Upper lobe of left lung (tissue), 6 donors: ENCODE results near the gene COL7A1. TPM values are rescaled to one million over a fixed set of nuclear protein-coding genes. Genes with fewer than 3 reads are reported as not detected.

Source experiments
- ATAC-seq, 2 donors: fragments of 200-7000 bp; cut with Tn5 transposase; one replicate each; pipeline ENCODE4 v1.9.1; 2022; ENCODE audit warnings: mild to moderate bottlenecking in 2 of 2, moderate library complexity in 2 of 2; ENCODE audit not compliant: low FRiP score in 2 of 2
- DNase-seq, 2 donors: peaks; one replicate each; pipeline ENCODE4 v3.0.0-alpha.2; 2019 to 2020
- H3K27ac ChIP-seq, 4 donors: fragments of 200-600 bp; sonication (generic); one replicate each; pipeline ENCODE4 v1.5.1; 2016 to 2019
- H3K27me3 ChIP-seq, 4 donors: fragments of 200-600 bp; sonication (generic); one replicate each; pipeline ENCODE4 v1.5.1; 2017 to 2019
- H3K36me3 ChIP-seq, 4 donors: fragments of 200-600 bp; sonication (generic); one replicate each; pipeline ENCODE4 v1.5.1; 2016 to 2019
- H3K4me1 ChIP-seq, 4 donors: fragments of 200-600 bp; sonication (generic); one replicate each; pipeline ENCODE4 v1.5.1; 2018 to 2019
- H3K4me3 ChIP-seq, 4 donors: fragments of 200-600 bp; sonication (generic); one replicate each; pipeline ENCODE4 v1.5.1; 2017 to 2019; ENCODE audit warnings: mild to moderate bottlenecking in 2 of 4, moderate library complexity in 1 of 4
- H3K9me3 ChIP-seq, 4 donors: fragments of 200-600 bp; sonication (generic); one replicate each; pipeline ENCODE4 v1.5.1; 2018 to 2019
- EP300 ChIP-seq, 4 donors: sonication (generic); formaldehyde crosslinking; IDR thresholded peaks; one replicate each; pipeline ENCODE4 v1.5.1; 2017; ENCODE audit warnings: antibody characterized with exemption in 4 of 4, control low read depth in 2 of 4
- POLR2A ChIP-seq, 4 donors: fragments of 450-650 bp; IDR thresholded peaks; one replicate each; pipeline ENCODE4 v1.5.1; 2016 to 2017; ENCODE audit warnings: antibody characterized with exemption in 4 of 4, mild to moderate bottlenecking in 2 of 4
- POLR2AphosphoS5 ChIP-seq, 2 donors: sonication (generic); formaldehyde crosslinking; IDR thresholded peaks; one replicate each; pipeline ENCODE4 v1.5.1; 2017; ENCODE audit warnings: antibody characterized with exemption in 2 of 2
- WGBS, 2 donors: methylation state at CpG; one replicate each; pipeline ENCODE4 v1.1.5; 2017 to 2018; 5-methylcytosine and 5-hydroxymethylcytosine counted together
- total RNA-seq, 6 donors: library from RNA; depleted of rRNA in 4 of 6; stranded (reverse); fragments of >200 nt in 4 of 6; gene quantifications; one replicate each; pipeline versions ENCODE4 v1.1.0 to v1.2.1, GENCODE V29; 2016 to 2021
- TF ChIP-seq, protein P1 (sequence below), 6 experiments: fragments of 450-650 bp in 4 of 6; fragments of 200-600 bp in 2 of 6; sonication (generic) in 2 of 6; IDR thresholded peaks; one replicate each; pipeline ENCODE4 v1.5.1; 2016 to 2019; ENCODE audit warnings: antibody characterized with exemption in 6 of 6
- donor health status: DM: no; HTN: no; CAD: no; lungs with moderate emphysema.
- donor health status: DM: no; HTN: yes; CAD: no; lungs with severe emphysema.

Gene COL7A1
- total RNA-seq, 6 donors from 2014 or later: 2.7 to 30.4 (median 4.6) TPM

DNA sequence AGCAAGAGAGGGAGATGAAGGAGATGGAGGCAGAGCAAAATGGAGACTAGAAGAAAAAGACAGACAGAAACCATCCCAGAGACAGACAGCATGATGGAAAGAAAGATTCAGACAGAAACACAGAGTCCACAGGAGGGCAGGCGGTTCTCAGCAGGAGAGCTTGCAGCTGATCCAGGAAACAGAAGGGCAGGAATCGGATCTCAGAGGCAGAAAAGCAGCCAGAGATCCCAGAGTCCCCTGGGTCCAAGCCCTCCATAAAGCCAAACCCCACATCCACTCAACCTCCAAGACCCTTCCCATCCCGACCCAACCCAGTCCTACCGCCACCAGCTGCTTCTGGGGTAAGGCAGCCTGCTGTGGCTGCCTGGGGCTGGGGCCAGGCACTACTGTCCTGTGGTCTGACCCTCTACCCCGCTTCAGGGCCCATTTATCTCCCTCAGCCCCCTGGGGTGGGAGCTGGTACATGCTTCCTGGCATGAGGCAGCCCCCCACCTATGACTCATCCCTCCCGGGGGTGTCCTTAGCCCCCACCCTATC lies 31.7 kb downstream of the COL7A1 start, which contains the start of gene UCN2:
Gene UCN2, minus strand, starts transcription at position 400 of the 537 bp plus-strand sequence. CDS start 657 bp downstream, outside the sequence.
- Histone ChIP-seq H3K9me3 (no peaks in the 10 kb centered on the region), H3K4me1 (peaks cover 21 to 36% (median 30%) of the 10 kb centered on the region in 4 donors), H3K36me3 (no peaks in the 10 kb centered on the region), H3K4me3 (no peak within 1 kb of the TSS), H3K27me3 (no peaks in the 10 kb centered on the region), H3K27ac (no peak within 1 kb of the TSS)
- WGBS, 2 donors: 80 to 83% methylated on average over 6 of the region's 6 CpGs
- ATAC-seq: no peak
- DNase-seq: peak in 1 of 2 donors; percentile 37
- TF ChIP-seq, protein P1, sequence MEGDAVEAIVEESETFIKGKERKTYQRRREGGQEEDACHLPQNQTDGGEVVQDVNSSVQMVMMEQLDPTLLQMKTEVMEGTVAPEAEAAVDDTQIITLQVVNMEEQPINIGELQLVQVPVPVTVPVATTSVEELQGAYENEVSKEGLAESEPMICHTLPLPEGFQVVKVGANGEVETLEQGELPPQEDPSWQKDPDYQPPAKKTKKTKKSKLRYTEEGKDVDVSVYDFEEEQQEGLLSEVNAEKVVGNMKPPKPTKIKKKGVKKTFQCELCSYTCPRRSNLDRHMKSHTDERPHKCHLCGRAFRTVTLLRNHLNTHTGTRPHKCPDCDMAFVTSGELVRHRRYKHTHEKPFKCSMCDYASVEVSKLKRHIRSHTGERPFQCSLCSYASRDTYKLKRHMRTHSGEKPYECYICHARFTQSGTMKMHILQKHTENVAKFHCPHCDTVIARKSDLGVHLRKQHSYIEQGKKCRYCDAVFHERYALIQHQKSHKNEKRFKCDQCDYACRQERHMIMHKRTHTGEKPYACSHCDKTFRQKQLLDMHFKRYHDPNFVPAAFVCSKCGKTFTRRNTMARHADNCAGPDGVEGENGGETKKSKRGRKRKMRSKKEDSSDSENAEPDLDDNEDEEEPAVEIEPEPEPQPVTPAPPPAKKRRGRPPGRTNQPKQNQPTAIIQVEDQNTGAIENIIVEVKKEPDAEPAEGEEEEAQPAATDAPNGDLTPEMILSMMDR (IDR thresholded peaks at IDR 0.05): no peak

DNA sequence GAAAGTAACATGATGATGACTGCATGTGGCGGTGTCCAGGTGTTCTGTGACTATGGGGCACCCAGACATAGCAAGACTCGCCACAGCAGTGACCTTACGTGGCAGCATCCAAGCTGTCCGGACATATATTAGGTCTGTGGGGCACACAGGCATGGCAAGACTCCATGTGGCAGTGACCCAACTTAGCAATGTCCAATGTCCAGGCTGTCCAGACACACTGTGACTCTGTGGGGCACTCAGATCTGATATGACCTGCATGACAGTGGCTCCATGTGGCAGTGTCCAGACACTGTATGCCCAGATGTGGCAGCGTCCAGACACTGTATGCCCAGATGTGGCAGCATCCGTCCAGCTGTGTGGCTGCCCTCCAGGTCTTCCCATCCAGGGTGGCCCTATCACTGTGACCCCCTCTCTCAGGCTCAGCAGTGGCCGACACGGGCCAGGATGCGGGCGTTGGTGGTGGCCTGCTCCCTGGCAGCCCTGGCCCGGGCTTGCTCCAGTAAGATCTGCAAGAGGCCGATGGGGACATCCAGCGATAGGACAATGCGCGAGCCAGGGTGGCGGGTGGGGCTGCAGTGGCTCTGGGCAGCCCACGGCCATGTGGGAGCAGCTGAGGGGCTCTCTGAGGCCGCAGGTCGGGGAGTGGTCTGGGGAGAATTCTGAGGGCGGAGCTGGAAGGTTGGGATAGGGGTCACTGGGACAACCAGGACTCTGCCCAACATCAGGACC lies 32.6 kb downstream of the COL7A1 start:
- Histone ChIP-seq H3K27me3 (no peaks in the 10 kb centered on the region), H3K4me1 (peaks cover 27 to 45% (median 36%) of the 10 kb centered on the region in 4 donors), H3K9me3 (no peaks in the 10 kb centered on the region), H3K27ac (no peak overlapping the region), H3K36me3 (no peaks in the 10 kb centered on the region), H3K4me3 (no peak overlapping the region)
- 88 to 100% methylated on average over 4 to 20 of the region's 20 CpGs for WGBS, 2 donors
- DNase-seq: peak in 1 of 2 donors; percentile 74
- no peak for ATAC-seq
- no peak for TF ChIP-seq POLR2AphosphoS5 (IDR thresholded peaks at IDR 0.05)
- TF ChIP-seq, protein P1 (IDR thresholded peaks at IDR 0.05): no peak
- no peak for TF ChIP-seq POLR2A (IDR thresholded peaks at IDR 0.05)
- TF ChIP-seq EP300 (IDR thresholded peaks at IDR 0.05): no peak

- no peaks in the 10 kb centered on the region for H3K9me3 ChIP-seq
- peak in 1 of 2 donors; percentile 5 for TF ChIP-seq POLR2AphosphoS5 (IDR thresholded peaks at IDR 0.05)
- no peak for TF ChIP-seq EP300 (IDR thresholded peaks at IDR 0.05)
- TF ChIP-seq, protein P1 (IDR thresholded peaks at IDR 0.05): peak in 1 of 6 experiments; percentile 16
- TF ChIP-seq POLR2A (IDR thresholded peaks at IDR 0.05): peak in 1 of 4 donors; percentile 33
- peak overlapping the region in 3 of 4 donors; percentile 27 to 36 (median 30) for H3K4me3 ChIP-seq
- H3K27ac ChIP-seq: peak overlapping the region in 3 of 4 donors; percentile 15 to 78 (median 74)
- peak; percentile 50 to 90 for DNase-seq
- no peaks in the 10 kb centered on the region for H3K27me3 ChIP-seq
- peaks cover 34 to 53% (median 43%) of the 10 kb centered on the region in 4 donors for H3K4me1 ChIP-seq
- H3K36me3 ChIP-seq: no peaks in the 10 kb centered on the region
- ATAC-seq: no peak
- 18 to 38% methylated on average over 6 to 19 of the region's 21 CpGs for WGBS, 2 donors
These were observed 33.9 kb downstream of the COL7A1 start for GRCh38 chr3:48561045-48561736.

DNA sequence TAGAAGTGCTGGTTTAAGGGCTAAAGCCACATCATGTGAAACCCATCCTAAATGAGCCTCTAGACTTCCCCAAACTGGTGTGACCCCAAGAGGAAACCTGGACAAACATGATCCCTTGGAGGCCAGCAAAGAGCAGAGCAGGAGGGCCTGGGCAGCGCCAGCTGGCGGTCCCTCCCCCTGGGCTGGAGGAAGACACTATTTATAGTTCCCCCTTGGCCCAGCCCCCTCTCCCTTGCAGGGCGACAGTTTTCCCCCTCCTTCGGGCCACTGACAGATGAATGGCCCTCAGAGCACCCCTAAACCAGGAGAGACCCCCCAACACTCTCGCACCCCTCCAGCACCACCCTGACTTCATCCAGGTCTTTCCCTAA lies 34.5 kb downstream of the COL7A1 start:
- H3K27ac ChIP-seq: peak overlapping the region; percentile 15 to 78 (median 48)
- peaks cover 37 to 54% (median 48%) of the 10 kb centered on the region in 4 donors for H3K4me1 ChIP-seq
- no peaks in the 10 kb centered on the region for H3K27me3 ChIP-seq
- ATAC-seq (no peak), DNase-seq (no peak)
- TF ChIP-seq POLR2A (IDR thresholded peaks at IDR 0.05) (no peak), EP300 (IDR thresholded peaks at IDR 0.05) (no peak), POLR2AphosphoS5 (IDR thresholded peaks at IDR 0.05) (no peak)
- TF ChIP-seq, protein P1 (IDR thresholded peaks at IDR 0.05): no peak
- no peaks in the 10 kb centered on the region for H3K36me3 ChIP-seq
- peak overlapping the region in 3 of 4 donors; percentile 27 to 36 (median 30) for H3K4me3 ChIP-seq
- WGBS, 2 donors: 6 to 18% methylated on average over 5 of the region's 5 CpGs
- no peaks in the 10 kb centered on the region for H3K9me3 ChIP-seq
